ENCODE data around the gene THADA.

Gene THADA

GRCh38 chr2:43430489-43430888, 165.3 kb downstream of the THADA start:
- no peak for TF ChIP-seq POLR2AphosphoS5 (IDR thresholded peaks at IDR 0.05; ENCODE audit: low read depth, low read length)
- no peak for TF ChIP-seq FOXP2 (optimal IDR thresholded peaks at IDR 0.05; ENCODE audit: borderline replicate concordance, extremely low read depth, extremely low read length, insufficient read depth)
- TF ChIP-seq SIN3A (IDR thresholded peaks at IDR 0.05; ENCODE audit: borderline replicate concordance, insufficient read depth, low read length), result no peak
- no peak for TF ChIP-seq REST (IDR thresholded peaks at IDR 0.05; ENCODE audit: insufficient read depth in 1 of 2, low read depth in 2 of 2, low read length in 2 of 2)
- no peak for TF ChIP-seq TAF1 (IDR thresholded peaks at IDR 0.05; ENCODE audit: borderline replicate concordance, insufficient read depth, low read length)

GRCh38 chr2:43429369-43429768, 166.5 kb downstream of the THADA start:
- no peak for TF ChIP-seq TAF1 (IDR thresholded peaks at IDR 0.05; ENCODE audit: borderline replicate concordance, insufficient read depth, low read length)

- TF ChIP-seq SIN3A (IDR thresholded peaks at IDR 0.05; ENCODE audit: borderline replicate concordance, insufficient read depth, low read length) (no peak), REST (IDR thresholded peaks at IDR 0.05; ENCODE audit: insufficient read depth in 1 of 2, low read depth in 2 of 2, low read length in 2 of 2) (no peak)
Observed at GRCh38 chr2:43427032-43427424, 168.8 kb downstream of the THADA start.

GRCh38 chr2:43426305-43427031, 169.4 kb downstream of the THADA start:
- TF ChIP-seq SIN3A (IDR thresholded peaks at IDR 0.05; ENCODE audit: borderline replicate concordance, insufficient read depth, low read length) (peak; percentile 38; the same call in 1 of the 2 replicates), REST (IDR thresholded peaks at IDR 0.05; ENCODE audit: insufficient read depth in 1 of 2, low read depth in 2 of 2, low read length in 2 of 2) (no peak), TAF1 (IDR thresholded peaks at IDR 0.05; ENCODE audit: borderline replicate concordance, insufficient read depth, low read length) (no peak)

- no peak for TF ChIP-seq FOXP2 (optimal IDR thresholded peaks at IDR 0.05; ENCODE audit: borderline replicate concordance, extremely low read depth, extremely low read length, insufficient read depth)
- no peak for TF ChIP-seq POLR2AphosphoS5 (IDR thresholded peaks at IDR 0.05; ENCODE audit: low read depth, low read length)
- no peak for TF ChIP-seq REST (IDR thresholded peaks at IDR 0.05; ENCODE audit: insufficient read depth in 1 of 2, low read depth in 2 of 2, low read length in 2 of 2)
- TF ChIP-seq SIN3A (IDR thresholded peaks at IDR 0.05; ENCODE audit: borderline replicate concordance, insufficient read depth, low read length), result no peak
- TF ChIP-seq TAF1 (IDR thresholded peaks at IDR 0.05; ENCODE audit: borderline replicate concordance, insufficient read depth, low read length), result no peak
Observed at GRCh38 chr2:43425659-43426058, 170.2 kb downstream of the THADA start.
